ENCODE results near the gene DYSF.

The DYSF gene

DNA sequence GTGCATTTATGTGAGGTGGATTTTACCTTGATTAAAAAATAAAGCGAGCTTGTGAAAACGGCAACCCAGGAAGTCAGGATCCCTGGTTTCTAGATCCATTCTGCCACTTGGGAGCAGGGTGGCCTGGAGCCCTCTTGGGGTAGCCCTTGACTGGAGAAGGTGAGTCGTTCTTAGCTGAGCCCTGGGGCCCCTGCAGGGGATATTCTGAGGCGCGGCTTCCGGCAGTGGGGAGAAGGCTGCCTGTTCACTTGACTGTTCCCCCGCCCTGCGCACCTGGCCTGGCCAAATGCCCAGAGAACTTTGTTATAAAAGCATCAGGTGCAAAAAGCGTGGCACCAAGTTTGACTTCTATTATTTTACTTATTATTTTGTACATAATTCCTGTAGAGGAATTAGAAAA is 221.9 kb downstream of the DYSF start:
- DNase-seq (ENCODE audit: low read depth): no peak

DNA sequence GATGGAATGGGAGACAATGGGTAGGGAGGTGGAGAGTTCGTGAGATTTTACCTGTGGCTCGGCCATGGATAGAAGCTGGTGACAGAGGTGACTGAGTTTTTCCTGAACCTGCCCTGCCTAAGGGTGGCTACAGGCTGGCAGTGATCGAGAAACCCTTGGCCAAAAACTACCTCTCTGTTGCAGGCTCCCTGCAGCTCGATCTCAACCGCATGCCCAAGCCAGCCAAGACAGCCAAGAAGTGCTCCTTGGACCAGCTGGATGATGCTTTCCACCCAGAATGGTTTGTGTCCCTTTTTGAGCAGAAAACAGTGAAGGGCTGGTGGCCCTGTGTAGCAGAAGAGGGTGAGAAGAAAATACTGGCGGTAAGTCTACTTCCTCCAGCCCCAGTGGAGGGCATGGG is 225.5 kb downstream of the DYSF start:
- no peak for DNase-seq (ENCODE audit: low read depth)

DNA sequence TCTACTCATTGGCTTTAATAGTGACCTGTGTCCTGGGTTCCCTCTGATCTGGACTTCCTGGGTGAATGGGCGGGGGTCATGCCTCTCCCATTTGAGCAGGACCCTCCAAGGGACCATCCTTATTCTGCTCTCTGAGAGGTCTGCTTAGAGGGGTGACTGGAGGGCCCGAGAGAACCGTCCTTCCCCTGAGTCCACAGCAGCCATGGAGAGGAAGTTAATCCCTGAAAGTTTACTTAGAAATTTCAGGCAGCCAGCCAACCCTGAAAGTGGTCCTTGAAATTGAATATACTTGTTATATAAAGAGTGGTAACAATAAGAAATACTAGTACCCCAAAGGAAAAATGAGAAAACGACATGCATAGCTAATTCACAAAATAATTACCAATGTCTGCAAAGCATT is 226.1 kb downstream of the DYSF start:
- DNase-seq (ENCODE audit: low read depth): no peak

DNA sequence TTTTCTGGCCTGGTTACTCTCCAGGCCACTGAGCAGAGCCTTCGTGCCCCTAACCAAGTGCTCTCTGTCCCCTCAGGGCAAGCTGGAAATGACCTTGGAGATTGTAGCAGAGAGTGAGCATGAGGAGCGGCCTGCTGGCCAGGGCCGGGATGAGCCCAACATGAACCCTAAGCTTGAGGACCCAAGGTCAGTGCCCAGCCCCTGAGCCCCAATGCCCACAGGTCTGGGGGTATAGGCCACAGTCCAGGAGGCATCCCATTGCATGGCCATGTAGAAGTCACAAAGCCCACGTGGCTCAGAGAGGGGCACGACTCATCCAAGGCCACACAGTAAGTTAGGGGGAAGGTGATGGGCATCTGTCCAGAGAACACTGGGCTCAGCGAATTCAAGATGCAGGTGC is 227.6 kb downstream of the DYSF start:
- no peak for DNase-seq (ENCODE audit: low read depth)

DNA sequence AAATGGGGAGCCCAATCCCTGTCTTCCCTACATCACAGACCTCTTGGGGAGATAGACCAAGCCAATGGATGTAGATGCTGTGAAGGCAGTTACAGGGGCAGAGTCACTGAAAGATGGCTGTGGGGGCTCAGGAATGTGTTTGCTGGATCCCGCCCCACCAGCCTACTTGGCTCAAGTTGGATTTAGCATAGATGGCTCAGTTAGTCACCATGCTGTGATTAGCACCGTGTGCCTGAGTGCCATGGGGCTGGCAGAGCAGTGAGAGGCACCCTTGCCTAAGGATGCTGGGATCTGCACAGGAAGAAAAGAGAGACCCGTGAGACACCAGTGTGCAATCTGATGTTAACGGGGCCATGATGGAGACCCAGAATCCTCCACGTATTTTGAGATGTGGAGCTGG is 228.3 kb downstream of the DYSF start:
- DNase-seq (ENCODE audit: low read depth): no peak

DNA sequence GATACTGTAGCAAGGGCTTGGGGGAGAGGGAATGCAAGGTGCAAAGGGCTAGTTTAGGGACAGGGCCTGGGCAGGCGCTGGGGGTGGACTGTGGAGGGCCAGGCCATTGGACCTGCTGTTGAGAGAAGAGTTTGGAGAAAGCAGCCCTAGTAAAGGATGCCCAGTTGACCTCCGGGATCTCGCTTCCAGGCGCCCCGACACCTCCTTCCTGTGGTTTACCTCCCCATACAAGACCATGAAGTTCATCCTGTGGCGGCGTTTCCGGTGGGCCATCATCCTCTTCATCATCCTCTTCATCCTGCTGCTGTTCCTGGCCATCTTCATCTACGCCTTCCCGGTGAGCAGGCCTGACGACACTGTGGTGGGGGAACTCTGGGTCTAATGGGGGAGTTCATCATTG is 229.0 kb downstream of the DYSF start:
- no peak for DNase-seq (ENCODE audit: low read depth)

DNA sequence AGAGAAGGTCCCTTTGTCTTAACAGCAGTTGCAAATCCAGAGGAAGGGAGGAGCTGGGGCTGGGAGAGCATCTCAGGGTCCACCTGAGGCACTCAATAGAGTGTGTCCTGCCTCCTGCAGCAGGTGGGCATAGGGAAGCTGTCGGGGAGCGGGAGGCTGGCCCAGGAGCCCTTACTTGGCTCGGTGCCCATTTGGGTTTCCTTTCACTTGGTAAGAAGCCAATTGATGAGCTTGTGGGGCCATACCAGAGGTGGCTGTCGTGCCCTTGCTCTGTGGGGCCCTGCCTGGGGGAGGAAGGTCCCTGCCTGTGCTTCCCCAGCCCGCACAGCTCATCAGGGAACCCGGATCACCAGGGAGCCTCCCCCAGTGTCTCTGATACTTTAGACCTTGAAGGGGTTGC is 229.7 kb downstream of the DYSF start:
- DNase-seq (ENCODE audit: low read depth): no peak

DNA sequence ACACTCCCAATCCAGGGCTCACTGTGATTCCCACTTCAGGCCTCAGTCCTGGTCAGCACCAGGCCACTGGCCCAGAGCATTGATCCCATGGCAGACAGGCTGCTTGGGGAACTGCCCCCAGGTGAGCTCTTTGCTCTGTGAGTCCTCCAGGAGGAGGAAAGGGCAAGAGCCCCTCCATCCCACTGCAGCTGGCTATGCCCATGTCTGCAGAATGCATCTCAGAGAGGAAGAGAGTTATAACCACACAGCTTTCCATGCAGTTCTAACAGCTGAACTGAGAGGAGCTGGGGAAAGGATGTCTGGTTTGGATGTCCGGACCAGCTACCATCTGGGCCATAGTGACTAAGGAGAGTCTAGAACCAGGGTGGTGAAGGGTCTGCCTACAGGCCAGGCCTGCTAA is 230.3 kb downstream of the DYSF start:
- DNase-seq (ENCODE audit: low read depth): no peak

DNA sequence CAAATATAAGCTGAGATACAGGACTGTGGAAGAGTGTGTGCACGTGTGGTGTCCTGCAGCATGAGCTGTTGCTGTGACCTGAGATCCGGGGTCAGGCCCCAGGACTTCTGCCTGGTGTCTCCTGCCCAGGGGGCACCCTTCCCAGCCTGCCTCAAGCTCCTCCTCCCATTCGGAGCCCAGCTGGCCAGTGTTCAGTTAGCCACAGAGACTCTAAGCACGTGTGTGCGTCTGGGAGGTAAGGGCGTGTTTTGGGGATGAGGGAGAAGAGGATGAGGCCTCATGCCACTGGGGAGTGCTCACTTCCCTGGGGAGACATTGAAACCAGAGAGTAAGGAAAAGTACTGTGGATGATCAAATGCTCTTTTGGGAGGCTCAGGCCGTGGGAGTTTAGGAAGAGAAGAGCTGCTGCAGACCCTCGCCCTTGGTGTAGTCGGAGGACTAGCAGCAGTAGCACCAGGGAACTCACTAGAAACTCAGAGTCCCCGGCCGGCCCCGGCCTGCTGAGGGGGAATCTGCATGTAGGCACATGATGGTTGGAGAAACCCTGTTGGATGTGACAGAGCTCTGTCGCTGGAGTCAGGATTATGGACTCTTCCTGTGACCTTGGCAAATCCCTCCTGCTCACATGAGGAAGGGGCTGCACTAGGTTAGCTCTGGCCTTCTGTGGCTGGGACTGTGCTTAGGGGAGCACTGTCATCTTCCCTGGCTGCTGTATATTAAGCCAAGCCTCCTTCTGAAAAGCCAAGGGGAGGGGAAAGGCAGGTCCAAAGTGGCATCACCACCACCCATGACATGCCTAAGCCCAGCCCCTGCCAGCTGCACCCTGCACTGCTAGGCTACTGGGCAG is 231.1 kb downstream of the DYSF start:
- no peak for DNase-seq (ENCODE audit: low read depth)

DNA sequence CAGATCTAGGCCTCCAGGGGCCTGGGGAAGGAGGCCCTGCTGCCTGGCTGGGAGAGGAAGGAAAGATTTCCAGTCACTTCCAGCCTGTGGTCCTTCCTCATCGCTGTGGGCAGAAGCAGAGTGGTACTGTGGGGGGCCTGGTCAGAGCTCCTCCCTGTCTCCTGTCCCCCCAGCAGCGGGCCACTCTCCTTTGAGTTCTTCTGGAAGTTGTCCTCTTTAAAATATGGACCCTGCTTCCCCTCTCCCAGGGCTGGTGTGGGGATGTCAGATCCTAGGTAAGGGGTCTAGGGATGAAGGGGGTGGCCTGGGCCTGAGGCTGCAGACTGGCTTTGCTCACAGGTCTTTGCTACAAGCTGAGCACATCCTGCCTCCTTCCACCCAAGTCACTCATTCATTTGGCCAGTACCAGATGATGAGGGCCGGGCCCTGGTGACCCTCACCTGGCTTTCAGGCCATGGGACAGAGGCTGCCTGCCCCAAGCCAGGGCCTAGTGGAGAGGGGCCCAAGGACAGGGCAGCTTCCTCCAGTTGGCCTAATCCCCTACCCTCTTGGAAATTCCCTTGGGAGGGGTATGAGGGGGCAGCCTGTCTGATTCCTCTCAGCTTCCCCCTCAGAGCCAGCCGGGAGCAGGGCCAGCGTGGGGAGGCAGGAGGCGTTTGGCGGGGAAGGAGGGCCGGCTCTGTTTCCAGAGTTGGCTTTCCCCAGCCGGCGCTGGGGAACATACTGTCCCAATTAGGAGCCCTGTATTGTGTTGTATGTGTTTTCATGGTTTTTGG is 231.9 kb downstream of the DYSF start:
- no peak for DNase-seq (ENCODE audit: low read depth)

DNA sequence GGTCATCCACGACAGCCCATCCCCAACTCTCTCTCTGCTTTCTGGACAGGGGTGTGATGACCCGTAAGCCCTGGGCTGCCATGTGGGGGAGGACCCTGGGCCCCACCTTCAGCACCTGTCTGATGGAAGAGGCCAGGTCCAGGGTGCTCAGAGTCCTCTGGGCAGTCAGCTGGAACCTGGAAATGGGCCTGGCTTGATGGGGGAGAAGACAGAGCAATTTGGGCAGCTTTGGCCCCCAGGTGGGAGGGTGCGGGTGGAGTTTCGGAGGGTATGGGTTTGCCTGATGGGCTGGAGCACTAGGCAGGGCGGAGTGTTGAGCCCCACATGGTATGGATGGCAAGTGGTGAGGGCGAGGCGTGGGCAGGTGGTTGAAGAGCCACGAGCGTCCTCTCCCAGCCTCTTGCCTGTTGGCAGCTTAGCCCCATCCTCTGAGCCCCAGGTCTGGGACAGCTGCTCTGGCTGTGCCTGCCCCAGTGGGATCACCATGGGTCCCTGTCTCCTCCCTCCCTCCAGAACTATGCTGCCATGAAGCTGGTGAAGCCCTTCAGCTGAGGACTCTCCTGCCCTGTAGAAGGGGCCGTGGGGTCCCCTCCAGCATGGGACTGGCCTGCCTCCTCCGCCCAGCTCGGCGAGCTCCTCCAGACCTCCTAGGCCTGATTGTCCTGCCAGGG is 232.7 kb downstream of the DYSF start:
- no peak for DNase-seq (ENCODE audit: low read depth)

DNA sequence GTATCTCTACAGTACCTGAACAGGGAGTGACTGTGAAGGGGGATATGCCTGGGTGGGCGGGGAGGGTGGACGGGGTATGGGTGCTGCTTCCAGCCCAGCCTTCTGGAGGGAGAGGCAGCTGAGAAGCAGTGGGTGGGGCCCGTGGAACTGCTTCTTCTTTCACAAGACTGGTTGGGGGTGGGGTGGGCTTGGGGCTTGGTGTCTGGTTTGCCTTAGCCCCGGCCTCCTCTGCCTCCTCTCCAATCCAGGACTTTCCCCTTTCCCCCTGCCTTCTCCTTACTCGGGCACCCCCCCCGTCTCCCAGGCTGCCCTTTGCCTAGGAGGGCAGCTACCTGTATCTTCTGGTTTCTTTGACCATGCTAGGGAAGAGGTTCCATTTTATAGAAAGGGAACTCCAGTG is 233.4 kb downstream of the DYSF start:
- DNase-seq (ENCODE audit: low read depth): no peak

DNA sequence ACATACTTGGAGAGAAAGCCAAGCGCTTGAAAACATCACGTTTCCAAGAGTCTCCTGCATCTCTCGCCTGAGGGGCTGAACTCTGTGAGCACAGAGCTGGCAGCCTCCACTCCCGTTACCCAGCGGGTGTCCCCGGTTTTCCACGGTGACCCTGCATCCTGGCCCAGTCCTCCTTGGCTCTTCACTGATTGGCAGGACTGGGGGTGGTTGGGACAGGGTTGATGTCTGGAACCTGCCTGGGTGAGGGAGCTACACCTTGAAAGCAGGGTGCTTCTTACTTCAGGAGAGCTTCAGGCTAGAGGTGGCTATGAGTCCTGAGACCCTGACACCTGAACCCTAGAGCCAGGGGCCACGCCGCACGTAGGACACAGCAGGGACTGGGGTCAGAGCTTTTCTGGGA is 234.1 kb downstream of the DYSF start:
- DNase-seq (ENCODE audit: low read depth): no peak

DNA sequence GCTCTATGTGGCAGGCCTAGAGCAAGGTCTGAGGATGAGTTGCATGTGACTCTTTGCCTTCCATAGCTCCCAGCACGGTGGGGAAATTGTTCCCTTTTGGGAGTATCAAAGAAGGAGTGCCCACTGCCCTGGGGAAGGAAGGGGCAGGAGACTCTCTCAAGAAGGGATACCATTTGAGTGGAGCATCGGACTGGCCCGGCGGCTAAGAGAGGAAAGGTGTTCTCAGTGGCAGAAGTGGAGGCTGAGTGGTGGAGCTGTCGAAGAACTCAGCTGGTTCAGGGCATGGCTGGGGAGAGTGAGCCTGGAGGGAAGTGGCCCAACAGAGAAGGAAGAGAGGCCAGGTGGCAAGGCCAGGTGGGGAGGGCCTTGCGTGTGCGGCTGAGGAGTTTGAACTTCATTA is 235.2 kb downstream of the DYSF start:
- DNase-seq (ENCODE audit: low read depth): no peak

DNA sequence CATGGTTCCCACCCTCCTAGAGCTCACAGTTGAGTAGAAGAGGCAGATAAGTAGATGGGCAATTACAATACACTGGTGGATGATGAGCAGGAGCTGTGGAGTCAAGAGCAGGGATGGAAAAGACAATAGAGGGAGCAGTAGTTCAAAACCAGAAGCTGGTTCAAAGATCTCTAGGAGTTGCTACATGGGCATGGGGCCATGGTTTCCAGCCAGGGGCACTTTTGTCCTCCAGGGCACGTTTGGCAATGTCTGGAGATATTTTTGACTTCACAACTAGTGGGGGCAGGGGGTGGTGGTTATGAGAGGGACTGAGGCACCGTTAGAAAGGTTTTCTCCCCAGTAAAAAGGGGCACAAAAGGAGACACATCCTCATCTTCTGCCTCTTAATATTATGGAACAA is 236.0 kb downstream of the DYSF start:
- no peak for DNase-seq (ENCODE audit: low read depth)

DNA sequence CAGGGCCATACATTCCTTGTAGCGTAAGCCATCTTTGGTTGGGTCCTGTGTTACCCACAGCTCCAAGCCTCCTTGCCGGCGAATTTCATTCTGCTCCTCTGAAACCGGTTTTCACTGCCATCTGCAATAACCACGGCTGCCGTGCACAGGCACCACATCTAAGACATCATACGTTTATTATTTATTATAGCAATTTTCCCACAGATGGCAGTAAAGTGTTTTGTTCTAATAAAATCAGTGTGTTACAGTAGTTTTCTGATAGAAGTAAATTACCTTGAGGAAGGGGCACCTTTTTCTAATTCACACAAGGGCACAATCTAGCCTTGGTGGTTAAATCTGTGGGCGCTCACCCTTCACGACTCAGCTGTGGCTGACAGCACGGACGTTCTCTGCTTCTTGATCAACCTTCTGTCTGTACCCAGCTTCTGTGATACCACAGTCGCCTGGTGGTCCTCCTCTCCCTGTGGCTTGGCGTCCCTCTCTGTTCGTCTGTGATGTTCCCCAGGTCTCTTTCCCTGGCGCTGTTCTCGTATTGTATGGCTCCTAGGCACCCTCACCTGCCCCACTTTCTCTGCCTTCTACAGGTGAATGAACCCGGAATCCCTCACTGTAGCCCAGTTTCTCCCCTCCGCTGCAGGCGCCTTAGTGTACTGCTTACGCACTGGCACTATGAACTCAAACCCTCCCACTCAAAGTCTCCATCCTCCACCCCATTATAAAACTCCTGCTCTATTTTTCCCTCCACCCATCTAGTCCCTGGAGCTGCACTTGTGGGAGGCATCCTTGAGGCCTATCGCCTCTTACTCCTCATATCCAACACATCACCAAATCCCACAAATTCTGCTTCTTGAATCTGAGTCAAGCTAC is 236.8 kb downstream of the DYSF start:
- DNase-seq (ENCODE audit: low read depth): no peak

DNA sequence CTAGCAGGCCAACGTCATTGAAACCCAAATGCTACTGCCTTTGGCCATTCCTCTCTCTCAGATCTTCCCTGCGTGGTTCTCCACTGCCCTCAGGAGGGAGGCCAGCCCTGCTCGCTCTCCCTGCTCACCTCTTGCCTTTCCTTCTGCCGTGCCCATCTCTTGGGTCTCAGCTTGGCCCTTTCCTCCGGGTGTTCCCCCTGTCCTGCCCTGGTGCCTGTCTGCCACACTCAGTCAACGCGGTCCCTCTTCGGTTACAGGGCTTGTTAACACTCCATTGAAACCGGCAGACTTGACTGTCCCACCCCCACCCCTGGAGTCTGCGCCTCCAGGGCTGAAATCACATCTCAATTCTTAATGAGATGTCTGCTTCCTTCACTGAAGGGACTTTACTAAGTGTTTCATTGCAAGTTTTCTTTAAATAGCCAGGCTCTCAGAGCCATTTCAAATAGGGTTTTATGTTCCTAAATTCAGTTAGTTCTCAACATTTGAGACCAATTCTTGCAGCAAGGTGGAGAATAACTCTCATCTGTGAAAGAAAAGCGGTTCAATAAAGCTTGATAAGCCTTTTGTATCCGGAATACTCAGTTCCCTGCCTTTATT is 237.6 kb downstream of the DYSF start:
- no peak for DNase-seq (ENCODE audit: low read depth)

DNA sequence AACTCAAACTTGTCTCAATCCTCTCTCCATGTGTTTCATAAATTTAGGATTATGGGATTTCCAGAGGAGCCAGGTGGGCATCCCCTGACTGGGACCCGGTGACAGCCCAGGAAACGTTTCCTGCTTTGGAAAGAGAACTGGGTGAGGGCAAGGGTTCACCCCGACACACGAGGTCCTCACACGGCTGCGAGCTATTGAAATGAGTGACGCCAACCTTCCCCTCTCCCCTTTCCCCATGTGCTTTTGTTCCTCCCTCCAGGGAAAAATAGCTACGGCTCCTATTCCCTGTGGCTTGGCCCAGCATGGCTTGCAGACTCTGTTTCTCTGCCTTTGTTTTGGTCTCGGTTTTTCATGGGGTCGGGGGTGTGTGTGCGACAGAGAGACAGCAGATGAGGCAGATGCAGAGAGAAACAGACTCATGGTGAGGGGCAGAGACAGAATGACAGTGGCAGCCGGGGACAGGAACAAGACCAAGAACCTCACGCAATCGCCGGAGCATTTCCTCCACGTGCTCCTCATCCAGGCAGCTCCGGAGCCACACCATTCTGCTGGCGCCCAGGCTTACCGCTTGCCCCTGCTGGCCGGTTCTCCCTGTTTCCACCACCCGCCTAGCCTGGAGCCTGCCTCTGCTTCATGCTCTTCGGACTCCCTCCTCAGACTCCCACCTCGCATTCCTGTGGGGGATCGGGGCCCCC is 238.5 kb downstream of the DYSF start:
- DNase-seq (ENCODE audit: low read depth): no peak

DNA sequence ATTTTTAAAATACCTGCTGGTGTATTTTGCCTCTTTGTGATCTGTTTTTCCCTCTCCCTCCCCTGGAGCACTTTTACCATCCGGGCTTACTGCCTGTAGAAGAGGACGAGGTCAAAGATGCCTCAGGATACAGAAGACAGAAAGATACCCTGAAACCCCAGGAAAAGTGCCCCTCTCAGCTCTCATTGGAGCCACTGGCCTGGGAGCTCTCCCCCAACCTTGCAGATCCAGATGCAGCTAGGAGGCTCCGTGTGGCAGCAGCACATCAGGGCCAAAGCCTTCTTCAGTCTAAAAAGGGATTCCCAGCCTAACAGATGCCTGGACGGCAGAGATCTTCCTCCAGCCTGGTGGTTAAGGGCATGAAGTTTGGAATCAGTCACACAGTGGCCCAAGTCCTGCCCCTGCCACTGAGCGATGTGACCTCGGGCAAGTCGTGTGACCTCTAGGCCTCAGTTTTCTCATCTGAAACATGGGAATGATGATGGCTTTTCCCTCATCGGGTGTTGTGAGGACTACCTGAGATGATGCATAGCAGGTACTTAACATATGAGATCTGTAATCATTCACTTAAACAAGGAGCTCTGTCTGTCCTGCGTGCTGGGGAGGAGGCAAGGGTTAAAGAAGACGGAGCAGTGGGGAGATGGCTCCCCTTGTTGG is 239.4 kb downstream of the DYSF start:
- no peak for DNase-seq (ENCODE audit: low read depth)
